Gastrocnemius medialis (tissue), 4 donors: ENCODE results near the gene MVD.

Experiments used
- CTCF ChIP-seq, 5 experiments: fragments of 450-650 bp in 3 of 5; fragments of 200-600 bp in 2 of 5; sonication (generic) in 2 of 5; IDR thresholded peaks in 4 of 5; conservative IDR thresholded peaks in 1 of 5; 1 replicate in 4 of 5; 2 replicates in 1 of 5; pipeline ENCODE4 v1.5.1; 2016 to 2019; ENCODE audit warnings: antibody characterized with exemption in 5 of 5, mild to moderate bottlenecking in 3 of 5, moderate library complexity in 3 of 5
- POLR2A ChIP-seq, 2 donors: fragments of 450-650 bp; IDR thresholded peaks; one replicate each; pipeline ENCODE4 v1.6.1; 2017; ENCODE audit warnings: antibody characterized with exemption in 2 of 2, mild to moderate bottlenecking in 2 of 2, moderate library complexity in 2 of 2

GRCh38 chr16:88610080-88610479 is 52.8 kb downstream of the MVD start:
- TF ChIP-seq CTCF (IDR thresholded peaks at IDR 0.05 in 4 of 5, conservative IDR thresholded peaks at IDR 0.05 in 1 of 5), result no peak
- no peak for TF ChIP-seq POLR2A (IDR thresholded peaks at IDR 0.05)
